GM18502 (cell line): ENCODE data around the gene PIK3CB.
A peak's percentile ranks its signal among the peaks of the same experiment; 100 is the strongest.
"Not testable (repeated sequence)": the region's sequence is repeated elsewhere in the genome, so short reads cannot be mapped to it uniquely, and the experiment has no call there.

Source experiments
- ATAC-seq: cut with Tn5 transposase; IDR thresholded peaks from one replicate; pipeline ENCODE4 v1.9.1; 2021; ENCODE audit warnings: mild to moderate bottlenecking; ENCODE audit not compliant: unreplicated experiment, poor library complexity

PIK3CB gene

GRCh38 chr3:138809500-138810256, 25.1 kb downstream of the PIK3CB start:
- ATAC-seq, result no peak

- no peak for ATAC-seq
Measured at GRCh38 chr3:138806376-138807080, 28.2 kb downstream of the PIK3CB start.

- no peak for ATAC-seq
Measured at GRCh38 chr3:138803006-138803653, 31.6 kb downstream of the PIK3CB start.

GRCh38 chr3:138802223-138802622, 32.5 kb downstream of the PIK3CB start:
- ATAC-seq, result not testable (repeated sequence)

- ATAC-seq, result no peak
Measured at GRCh38 chr3:138801792-138802191, 32.9 kb downstream of the PIK3CB start.

- ATAC-seq, result no peak
Measured at GRCh38 chr3:138800248-138800647, 34.5 kb downstream of the PIK3CB start.

- ATAC-seq, result no peak
Measured at GRCh38 chr3:138799822-138800221, 34.9 kb downstream of the PIK3CB start.

GRCh38 chr3:138797508-138798038, 37.2 kb downstream of the PIK3CB start:
- no peak for ATAC-seq

GRCh38 chr3:138796761-138797160, 38.0 kb downstream of the PIK3CB start:
- ATAC-seq, result no peak

GRCh38 chr3:138786788-138787271, 47.9 kb downstream of the PIK3CB start:
- no peak for ATAC-seq

- no peak for ATAC-seq
Measured at GRCh38 chr3:138785951-138786350, 48.8 kb downstream of the PIK3CB start.

- not testable (repeated sequence) for ATAC-seq
Measured at GRCh38 chr3:138785362-138785857, 49.3 kb downstream of the PIK3CB start.

- no peak for ATAC-seq
Measured at GRCh38 chr3:138782755-138783154, 52.0 kb downstream of the PIK3CB start.

GRCh38 chr3:138781012-138781470, 53.7 kb downstream of the PIK3CB start:
- peak; percentile 84 for ATAC-seq

GRCh38 chr3:138778643-138779042, 56.1 kb downstream of the PIK3CB start:
- no peak for ATAC-seq

GRCh38 chr3:138776961-138777360, 57.8 kb downstream of the PIK3CB start:
- ATAC-seq, result no peak

- ATAC-seq, result no peak
Measured at GRCh38 chr3:138775254-138775595, 59.5 kb downstream of the PIK3CB start.

- peak; percentile 75 for ATAC-seq
Measured at GRCh38 chr3:138774529-138775253, 60.0 kb downstream of the PIK3CB start.

GRCh38 chr3:138771585-138771984, 63.1 kb downstream of the PIK3CB start:
- no peak for ATAC-seq

GRCh38 chr3:138769616-138770015, 65.1 kb downstream of the PIK3CB start:
- no peak for ATAC-seq
